ENCODE measurements around the gene MIGA2. TPM values are rescaled to one million over a fixed set of nuclear protein-coding genes. Genes with fewer than 3 reads are reported as not detected.
"Not testable (repeated sequence)": the region's sequence is repeated elsewhere in the genome, so short reads cannot be mapped to it uniquely, and the experiment has no call there.

The MIGA2 gene
- total and polyA plus RNA-seq, 7 donors: 8.4 to 18.1 (median 13.7) TPM

GRCh38 chr9:129002992-129003391 lies 33.4 kb upstream of the MIGA2 start:
- Histone ChIP-seq H3K27ac (no peak overlapping the region), H3K36me3 (ENCODE audit: insufficient read depth in 1 of 2, low read depth in 1 of 2) (peaks cover 12 to 90% of the 10 kb centered on the region in 2 donors), H3K27me3 (ENCODE audit: insufficient read depth in 3 of 3, low read length in 2 of 3) (no peaks in the 10 kb centered on the region), H3K4me1 (peaks cover 15% of the 10 kb centered on the region), H3K4me3 (no peak overlapping the region), H3K9me3 (no peaks in the 10 kb centered on the region)
- intact Hi-C loops (cut with DNase I): no loop called here
- TF ChIP-seq, protein P1, sequence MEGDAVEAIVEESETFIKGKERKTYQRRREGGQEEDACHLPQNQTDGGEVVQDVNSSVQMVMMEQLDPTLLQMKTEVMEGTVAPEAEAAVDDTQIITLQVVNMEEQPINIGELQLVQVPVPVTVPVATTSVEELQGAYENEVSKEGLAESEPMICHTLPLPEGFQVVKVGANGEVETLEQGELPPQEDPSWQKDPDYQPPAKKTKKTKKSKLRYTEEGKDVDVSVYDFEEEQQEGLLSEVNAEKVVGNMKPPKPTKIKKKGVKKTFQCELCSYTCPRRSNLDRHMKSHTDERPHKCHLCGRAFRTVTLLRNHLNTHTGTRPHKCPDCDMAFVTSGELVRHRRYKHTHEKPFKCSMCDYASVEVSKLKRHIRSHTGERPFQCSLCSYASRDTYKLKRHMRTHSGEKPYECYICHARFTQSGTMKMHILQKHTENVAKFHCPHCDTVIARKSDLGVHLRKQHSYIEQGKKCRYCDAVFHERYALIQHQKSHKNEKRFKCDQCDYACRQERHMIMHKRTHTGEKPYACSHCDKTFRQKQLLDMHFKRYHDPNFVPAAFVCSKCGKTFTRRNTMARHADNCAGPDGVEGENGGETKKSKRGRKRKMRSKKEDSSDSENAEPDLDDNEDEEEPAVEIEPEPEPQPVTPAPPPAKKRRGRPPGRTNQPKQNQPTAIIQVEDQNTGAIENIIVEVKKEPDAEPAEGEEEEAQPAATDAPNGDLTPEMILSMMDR (IDR thresholded peaks at IDR 0.05): no peak
- DNase-seq: no peak
- no peak for ATAC-seq
- WGBS, 3 donors: 96 to 97% (median 96%) methylated on average over 9 of the region's 9 CpGs

DNA sequence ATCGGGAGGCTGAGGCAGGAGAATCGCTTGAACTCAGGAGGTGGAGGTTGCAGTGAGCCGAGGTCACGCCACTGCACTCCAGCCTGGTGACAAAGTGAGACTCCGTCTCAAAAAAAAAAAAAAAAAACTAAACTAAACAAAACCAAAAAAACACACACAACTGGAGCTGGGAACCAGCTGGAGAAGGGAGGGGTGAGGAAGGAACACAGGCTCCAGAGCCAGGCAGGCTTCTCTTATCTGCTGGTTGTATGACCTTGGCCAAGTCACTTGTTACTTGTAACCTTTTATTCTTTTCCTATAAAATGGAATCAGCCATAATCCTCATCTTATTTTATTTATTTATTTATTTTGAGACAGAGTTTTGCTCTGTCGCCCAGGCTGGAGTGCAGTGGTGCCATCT lies 32.3 kb upstream of the MIGA2 start:
- ATAC-seq; intact Hi-C loops (cut with DNase I); H3K27me3 ChIP-seq (ENCODE audit: insufficient read depth in 3 of 3, low read length in 2 of 3); H3K4me3 ChIP-seq; H3K27ac ChIP-seq; H3K9me3 ChIP-seq; DNase-seq: not testable (repeated sequence)
- H3K36me3 ChIP-seq (ENCODE audit: insufficient read depth in 1 of 2, low read depth in 1 of 2): peaks cover 10 to 90% of the 10 kb centered on the region in 2 donors
- H3K4me1 ChIP-seq: peaks cover 15% of the 10 kb centered on the region
- 90 to 95% (median 93%) methylated on average over 6 of the region's 6 CpGs for WGBS, 3 donors

DNA sequence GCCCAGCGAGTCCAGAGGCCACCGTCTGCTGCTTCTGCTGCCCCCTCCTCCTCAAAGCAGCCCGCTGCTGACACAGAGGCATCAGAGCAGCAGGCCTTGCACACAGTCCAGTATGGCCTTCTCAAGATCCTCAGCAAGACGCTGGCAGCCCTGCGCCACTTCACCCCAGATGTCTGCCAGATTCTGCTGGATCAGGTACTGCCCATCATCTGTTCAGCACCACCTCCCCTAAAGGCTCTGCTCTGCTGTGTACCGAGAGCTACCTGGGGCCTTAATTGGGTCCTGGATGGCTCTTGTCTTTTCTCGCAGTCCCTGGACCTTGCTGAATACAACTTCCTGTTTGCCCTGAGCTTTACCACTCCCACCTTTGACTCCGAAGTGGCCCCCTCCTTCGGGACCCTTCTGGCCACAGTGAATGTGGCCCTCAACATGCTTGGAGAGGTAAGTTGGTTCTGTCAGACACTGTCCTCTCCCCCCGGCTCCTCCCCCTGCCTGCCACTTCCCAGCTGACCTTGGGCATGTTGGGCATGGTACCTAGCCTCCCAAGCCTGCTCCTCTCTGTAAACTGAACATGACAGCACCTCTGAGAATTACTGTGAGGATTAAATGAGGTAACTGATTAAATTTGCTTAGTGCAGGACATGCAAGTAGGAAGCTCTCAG lies 31.0 kb upstream of the MIGA2 start:
- 74 to 83% (median 77%) methylated on average over 10 of the region's 10 CpGs for WGBS, 3 donors
- intact Hi-C loops (cut with DNase I): no loop called here
- Histone ChIP-seq H3K9me3 (no peaks in the 10 kb centered on the region), H3K27ac (peak overlapping the region; percentile 71), H3K36me3 (ENCODE audit: insufficient read depth in 1 of 2, low read depth in 1 of 2) (peaks cover 6 to 90% of the 10 kb centered on the region in 2 donors), H3K4me3 (no peak overlapping the region), H3K27me3 (ENCODE audit: insufficient read depth in 3 of 3, low read length in 2 of 3) (no peaks in the 10 kb centered on the region), H3K4me1 (peaks cover 15% of the 10 kb centered on the region)
- DNase-seq (no peak), ATAC-seq (no peak)
- TF ChIP-seq, protein P1 (IDR thresholded peaks at IDR 0.05): no peak

- DNase-seq (peak; percentile 60 to 85), ATAC-seq (peak; percentile 86 to 93 (median 87))
- peak overlapping the region; percentile 71 for H3K27ac ChIP-seq
- 49 to 55% (median 51%) methylated on average over 21 of the region's 21 CpGs for WGBS, 3 donors
- TF ChIP-seq, protein P1 (IDR thresholded peaks at IDR 0.05): peak; percentile 77
- H3K9me3 ChIP-seq: no peaks in the 10 kb centered on the region
- intact Hi-C loops (cut with DNase I): no loop called here
- peaks cover 15% of the 10 kb centered on the region for H3K4me1 ChIP-seq
- H3K27me3 ChIP-seq (ENCODE audit: insufficient read depth in 3 of 3, low read length in 2 of 3): no peaks in the 10 kb centered on the region
- no peak overlapping the region for H3K4me3 ChIP-seq
- H3K36me3 ChIP-seq (ENCODE audit: insufficient read depth in 1 of 2, low read depth in 1 of 2): peaks cover 6 to 90% of the 10 kb centered on the region in 2 donors
These were observed 29.9 kb upstream of the MIGA2 start for GRCh38 chr9:129006328-129007034.

DNA sequence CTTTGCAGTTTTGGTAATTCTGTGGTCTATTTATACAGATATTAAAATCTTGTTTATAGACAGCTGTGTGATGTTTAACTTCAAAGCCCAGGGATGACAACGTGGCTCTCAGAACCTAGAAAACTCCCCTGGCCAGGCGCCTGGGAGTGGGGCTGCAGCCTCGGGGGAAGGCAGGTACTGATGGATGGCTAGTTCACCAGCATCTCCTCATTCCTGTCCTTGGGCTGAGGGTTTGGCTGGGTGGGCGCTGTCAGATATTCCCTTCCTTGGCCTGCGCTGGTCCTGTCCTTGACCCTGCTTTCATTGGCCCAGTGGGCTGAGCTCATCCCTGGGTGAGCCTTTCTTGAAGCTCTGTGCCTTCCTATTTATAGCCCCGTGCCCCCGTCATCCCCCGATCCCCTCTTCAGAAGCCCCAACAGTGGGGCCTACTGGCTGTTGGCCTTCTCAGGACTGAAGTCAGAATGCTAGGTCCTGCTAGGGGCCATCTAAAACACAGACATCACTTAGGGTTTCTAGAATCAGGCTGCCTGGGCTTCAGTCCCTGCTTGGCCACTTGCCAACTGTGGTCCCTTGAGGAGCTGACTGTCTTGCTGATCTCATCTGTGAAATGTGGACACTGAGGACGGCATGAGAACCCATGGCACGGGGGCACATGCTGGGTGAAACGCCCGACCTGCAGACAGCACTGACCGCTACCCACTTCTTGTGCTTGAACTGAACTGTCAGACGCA lies 29.2 kb upstream of the MIGA2 start:
- peak overlapping the region; percentile 71 for H3K27ac ChIP-seq
- no peak overlapping the region for H3K4me3 ChIP-seq
- peak; percentile 73 to 84 for DNase-seq
- peak; percentile 2 to 25 (median 14) for ATAC-seq
- H3K36me3 ChIP-seq (ENCODE audit: insufficient read depth in 1 of 2, low read depth in 1 of 2): peaks cover 3 to 90% of the 10 kb centered on the region in 2 donors
- no peaks in the 10 kb centered on the region for H3K27me3 ChIP-seq (ENCODE audit: insufficient read depth in 3 of 3, low read length in 2 of 3)
- peaks cover 15% of the 10 kb centered on the region for H3K4me1 ChIP-seq
- 54 to 68% (median 60%) methylated on average over 14 of the region's 14 CpGs for WGBS, 3 donors
- H3K9me3 ChIP-seq: no peaks in the 10 kb centered on the region
- TF ChIP-seq, protein P1 (IDR thresholded peaks at IDR 0.05): no peak
- intact Hi-C loops (cut with DNase I): no loop called here
